RKO (cell line): ENCODE results near the gene CHMP4B.

Source experiments
- DNase-seq: peaks from one replicate; pipeline ENCODE4 v3.0.0-alpha.2; 2016; ENCODE audit warnings: low spot score

The CHMP4B gene, protein sequence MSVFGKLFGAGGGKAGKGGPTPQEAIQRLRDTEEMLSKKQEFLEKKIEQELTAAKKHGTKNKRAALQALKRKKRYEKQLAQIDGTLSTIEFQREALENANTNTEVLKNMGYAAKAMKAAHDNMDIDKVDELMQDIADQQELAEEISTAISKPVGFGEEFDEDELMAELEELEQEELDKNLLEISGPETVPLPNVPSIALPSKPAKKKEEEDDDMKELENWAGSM

GRCh38 chr20:33810885-33811775 lies at the start of gene CHMP4B:
CHMP4B (plus strand) TSS chr20:33811348; CDS start chr20:33811469, 121 bp downstream.
- DNase-seq: peak; percentile 100

GRCh38 chr20:33761698-33762250 lies 49.4 kb upstream of the CHMP4B start:
- no peak for DNase-seq

GRCh38 chr20:33765099-33765498 lies 46.0 kb upstream of the CHMP4B start:
- no peak for DNase-seq

- DNase-seq: no peak
These were observed 45.6 kb upstream of the CHMP4B start for GRCh38 chr20:33765592-33765991.

- no peak for DNase-seq
These were observed 44.5 kb upstream of the CHMP4B start for GRCh38 chr20:33766686-33767085.

- DNase-seq: no peak
These were observed 43.4 kb upstream of the CHMP4B start for GRCh38 chr20:33767777-33768138.

GRCh38 chr20:33769043-33769442 lies 42.1 kb upstream of the CHMP4B start:
- no peak for DNase-seq

DNA sequence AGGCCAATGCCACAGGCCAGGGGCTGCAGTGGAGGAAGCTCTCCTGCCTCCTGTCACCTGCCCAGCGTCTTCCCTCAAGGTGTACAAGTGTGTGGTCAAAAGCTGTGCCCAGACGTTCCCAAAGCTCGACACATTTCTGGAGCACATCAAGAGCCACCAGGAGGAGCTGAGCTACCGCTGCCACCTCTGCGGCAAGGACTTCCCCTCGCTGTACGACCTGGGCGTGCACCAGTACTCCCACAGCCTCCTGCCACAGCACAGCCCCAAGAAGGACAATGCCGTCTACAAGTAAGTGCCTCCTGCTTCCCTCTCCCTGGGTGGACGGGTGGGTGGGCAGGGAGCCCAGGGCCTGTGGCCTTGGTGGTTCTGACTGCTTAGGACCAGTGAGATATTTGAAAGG lies 41.1 kb upstream of the CHMP4B start:
- no peak for DNase-seq

- DNase-seq: no peak
These were observed 39.2 kb upstream of the CHMP4B start for GRCh38 chr20:33771938-33772337.

DNA sequence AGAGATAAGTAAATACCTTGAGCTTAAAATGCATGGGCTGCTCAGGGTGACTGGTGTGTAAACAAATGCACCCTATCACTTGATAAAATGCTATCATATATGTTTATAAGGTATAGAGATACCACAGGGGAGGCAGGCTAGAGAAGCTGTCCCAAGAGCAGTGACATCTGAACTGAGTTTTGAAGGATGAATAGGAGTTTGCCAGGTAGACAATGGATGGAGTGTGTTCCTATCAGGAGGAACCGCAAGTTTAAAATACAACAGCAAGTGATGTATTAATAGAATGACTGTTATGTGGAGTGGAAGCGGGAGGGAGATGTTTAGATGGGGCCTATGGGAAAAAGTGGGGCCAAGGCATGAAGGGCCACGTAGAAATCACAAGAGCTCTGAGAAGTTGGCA lies 38.7 kb upstream of the CHMP4B start:
- DNase-seq: no peak

DNA sequence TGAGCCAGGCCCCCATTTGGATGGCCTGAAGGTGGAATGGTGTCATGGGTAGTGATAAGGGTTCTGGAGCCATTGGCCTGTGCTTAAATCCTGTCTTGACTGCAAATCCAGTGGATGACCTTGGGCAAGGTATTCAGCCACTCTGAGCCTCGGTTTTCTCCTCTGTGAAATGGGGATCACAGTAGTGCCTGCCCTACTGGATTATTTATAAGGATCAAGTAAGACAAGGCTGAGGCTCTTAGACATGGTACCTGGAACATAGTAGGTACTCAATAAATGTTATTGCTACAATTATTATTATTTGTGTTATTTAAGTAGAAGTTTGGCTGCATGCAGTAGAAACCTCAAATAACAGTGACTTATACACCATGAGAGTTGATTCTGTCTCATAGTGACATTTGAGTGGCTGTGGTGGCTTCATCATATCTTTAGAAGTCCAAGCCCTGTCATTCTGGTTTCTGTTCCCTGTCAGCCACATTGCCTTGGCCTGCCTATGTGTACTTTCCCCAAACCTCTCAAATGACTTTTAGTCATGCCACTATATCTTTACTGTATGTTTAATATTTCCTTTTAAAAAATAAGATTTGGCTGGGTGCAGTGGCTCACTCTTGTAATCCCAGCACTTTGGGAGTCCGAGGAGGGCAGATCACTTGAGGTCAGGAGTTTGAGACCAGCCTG lies 37.6 kb upstream of the CHMP4B start:
- DNase-seq: no peak

DNA sequence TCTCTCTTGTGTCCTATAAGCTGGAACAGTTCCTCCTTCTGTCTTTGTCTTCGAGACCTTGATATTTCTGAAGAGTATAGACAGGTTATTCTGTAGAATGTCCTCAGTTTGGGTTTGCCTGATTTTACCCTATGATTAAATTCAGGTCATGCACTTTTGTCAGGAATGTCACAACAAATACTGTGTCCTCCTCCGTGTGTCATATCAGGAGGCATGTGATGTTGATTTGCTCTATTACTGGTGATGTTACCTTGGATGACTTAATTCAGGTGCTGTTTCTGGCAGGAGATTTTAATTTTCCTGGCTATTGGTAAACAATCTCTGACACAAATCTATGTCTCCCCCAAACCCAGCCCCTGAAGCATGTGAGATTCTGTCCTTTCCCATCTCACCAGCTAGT lies 33.3 kb upstream of the CHMP4B start:
- no peak for DNase-seq

- DNase-seq: no peak
These were observed 30.0 kb upstream of the CHMP4B start for GRCh38 chr20:33781133-33781532.

DNA sequence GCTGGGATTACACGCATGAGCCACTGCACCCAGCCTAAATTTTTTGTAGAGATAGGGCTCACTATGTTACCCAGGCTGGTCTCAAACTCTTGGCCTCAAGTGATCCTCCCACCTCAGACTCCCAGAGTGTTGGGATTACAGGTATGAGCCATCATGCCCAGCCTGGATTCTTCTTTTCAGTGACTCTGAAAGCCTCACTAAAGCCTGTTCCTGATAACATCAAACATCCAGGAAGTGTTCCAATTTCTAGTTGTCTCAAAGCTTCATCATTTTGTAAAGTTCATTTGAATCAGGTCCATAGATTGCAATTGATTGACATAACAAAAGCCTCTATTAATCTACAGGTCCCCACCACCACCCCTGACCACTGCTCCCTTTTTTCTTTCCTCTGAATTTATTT lies 29.2 kb upstream of the CHMP4B start:
- DNase-seq: no peak

GRCh38 chr20:33783256-33783655 lies 27.9 kb upstream of the CHMP4B start:
- DNase-seq: no peak

- no peak for DNase-seq
These were observed 27.3 kb upstream of the CHMP4B start for GRCh38 chr20:33783818-33784217.

- no peak for DNase-seq
These were observed 26.9 kb upstream of the CHMP4B start for GRCh38 chr20:33784225-33784624.

DNA sequence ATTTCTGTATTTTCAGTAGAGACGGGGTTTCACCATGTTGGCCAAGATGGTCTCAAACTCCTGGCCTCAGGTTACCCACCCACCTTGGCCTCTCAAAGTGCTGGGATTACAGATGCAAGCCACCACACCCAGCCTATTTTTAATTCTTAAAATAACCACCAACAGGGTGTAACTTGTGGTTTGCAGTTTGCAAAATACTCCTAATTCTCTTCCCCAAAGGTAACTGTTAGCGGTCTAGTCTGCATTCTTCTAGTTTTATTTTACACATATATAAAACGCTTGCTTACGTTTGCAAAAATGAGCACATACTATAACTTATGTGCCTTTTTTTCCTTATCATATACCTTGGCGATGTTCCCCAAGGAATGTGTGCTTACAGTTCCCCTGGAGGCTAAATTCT lies 25.6 kb upstream of the CHMP4B start:
- no peak for DNase-seq

DNA sequence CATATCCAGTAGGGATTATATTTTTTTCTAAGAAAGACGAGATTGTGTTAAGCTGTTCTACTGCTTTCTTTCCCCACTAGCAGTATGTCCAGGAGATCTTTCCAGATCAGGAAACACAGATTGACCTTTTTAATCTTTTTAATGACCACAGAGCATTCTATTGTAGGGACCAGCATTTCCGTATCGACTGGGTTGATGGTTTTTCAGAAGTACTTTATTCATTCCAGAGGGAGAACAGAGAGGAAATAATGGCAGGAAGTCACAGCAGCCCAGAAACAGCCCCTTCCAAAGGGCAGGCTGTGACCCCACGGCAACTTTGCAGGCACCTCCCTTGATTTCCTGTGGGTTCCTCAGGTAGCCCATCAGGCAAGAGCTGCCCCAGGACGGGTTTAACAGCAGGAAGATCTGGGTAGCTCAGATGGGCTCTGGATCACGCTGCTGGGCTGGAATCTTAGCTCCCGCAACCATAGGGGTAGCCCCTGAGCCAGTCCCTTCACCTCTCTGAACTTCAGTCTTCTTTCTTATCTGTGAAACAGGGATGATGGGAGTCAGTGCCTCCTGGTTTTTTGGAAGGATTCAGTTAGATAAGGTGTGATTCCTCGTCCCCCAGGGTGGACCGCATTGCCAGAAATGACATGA lies 23.8 kb upstream of the CHMP4B start:
- DNase-seq: no peak

DNA sequence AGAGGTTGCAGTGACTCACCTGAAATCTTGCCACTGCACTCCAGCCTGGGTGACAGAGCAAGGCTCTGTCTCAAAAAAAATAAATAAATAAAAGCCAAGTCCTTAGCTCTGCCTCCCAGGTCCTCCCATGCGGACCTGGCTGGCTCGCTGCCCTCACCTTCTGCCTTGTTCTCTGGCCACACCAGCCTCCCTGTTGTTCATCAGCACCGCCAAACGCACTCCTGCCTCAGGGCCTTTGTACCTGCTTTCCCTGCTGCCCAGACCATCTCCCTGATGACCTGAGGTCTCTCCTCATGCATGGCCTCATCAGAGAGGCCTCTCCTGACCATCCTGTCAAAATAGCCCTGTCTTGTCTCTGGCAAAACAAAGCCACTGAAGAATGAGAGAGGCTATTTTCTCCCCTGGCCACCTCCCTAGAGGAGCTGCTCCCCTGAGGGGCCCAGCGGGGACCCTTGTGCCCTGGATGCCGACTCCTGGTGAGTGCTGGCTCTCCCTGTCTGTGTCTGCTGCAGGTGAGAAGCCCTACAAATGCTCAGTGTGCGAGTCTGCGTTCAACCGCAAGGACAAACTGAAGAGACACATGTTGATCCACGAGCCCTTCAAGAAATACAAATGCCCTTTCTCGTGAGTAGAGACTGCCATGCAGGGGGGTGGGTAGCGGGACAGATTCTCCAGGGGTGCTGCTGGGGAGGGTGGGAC lies 22.6 kb upstream of the CHMP4B start:
- no peak for DNase-seq

- DNase-seq: peak; percentile 92
These were observed 21.9 kb upstream of the CHMP4B start for GRCh38 chr20:33789109-33789857.
